Astrocyte of the hippocampus (primary cell): ENCODE data around the gene VPREB3.

ENCODE experiments used
- DNase-seq: peaks from one replicate; pipeline ENCODE4 v3.0.0; 2011; ENCODE audit warnings: low read depth, low spot score

The VPREB3 gene

DNA sequence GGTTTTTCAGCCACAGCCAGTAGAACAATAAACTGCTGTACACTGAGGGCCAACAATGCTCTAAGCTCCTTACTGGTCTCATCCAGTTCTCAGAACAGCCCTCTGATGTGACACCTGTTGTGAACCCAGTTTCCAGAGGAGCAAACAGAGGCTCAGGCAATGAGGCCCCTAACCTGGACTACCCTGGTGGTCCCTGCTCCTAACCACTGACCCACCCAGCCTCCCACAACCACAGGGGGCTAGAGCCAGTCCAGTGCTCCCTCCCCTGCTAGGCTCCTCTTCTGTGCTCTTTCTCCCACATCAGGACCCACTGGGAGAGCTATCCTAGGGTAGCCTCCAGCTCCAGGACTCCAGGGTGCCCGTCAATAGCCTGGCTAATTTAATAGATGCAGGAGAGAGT is 28.5 kb upstream of the VPREB3 start:
- DNase-seq, result no peak

DNA sequence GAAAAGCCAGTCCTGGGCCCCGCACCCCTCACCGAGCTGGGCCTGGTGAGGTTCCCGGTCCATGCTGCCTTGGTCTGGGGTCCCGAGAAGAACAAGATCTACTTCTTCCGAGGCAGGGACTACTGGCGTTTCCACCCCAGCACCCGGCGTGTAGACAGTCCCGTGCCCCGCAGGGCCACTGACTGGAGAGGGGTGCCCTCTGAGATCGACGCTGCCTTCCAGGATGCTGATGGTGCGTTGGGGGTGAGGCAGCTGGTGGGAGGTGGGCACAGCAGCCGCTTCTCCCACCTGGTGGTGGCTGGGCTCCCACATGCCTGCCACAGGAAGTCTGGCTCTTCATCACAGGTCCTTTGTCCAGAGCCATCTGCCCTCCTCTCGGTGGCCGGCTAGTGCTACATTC is 28.0 kb upstream of the VPREB3 start:
- DNase-seq, result no peak

DNA sequence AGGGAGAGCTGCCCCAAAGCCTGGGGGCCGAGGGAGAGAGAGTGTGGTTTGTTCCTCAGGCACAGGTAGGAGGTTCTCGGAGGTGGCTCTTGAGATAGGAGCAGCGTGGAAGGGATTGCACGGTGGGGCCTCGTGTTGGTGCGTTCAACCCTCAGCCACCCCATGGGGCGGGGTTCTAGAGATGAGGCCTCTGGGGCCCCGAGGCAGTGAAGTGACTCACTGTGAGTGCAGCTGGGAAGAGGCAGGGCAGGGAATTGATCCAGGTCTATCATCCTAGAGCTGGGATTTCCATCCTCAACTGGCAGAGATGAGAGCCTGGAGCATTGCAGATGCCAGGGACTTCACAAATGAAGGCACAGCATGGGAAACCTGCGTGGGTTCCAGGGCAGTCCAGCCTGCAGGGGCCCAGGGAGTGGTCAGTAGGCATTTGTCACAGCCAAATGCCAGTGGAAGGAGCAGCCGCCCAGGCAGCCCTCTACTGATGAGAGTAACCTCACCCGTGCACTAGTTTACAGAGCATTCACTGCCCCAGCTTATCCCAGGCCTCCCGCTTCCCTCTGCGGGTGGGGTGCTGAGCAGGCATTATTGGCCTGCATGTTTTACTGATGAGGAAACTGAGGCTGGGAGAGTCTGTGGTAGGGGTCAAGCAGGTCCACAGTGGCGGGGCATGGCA is 27.4 kb upstream of the VPREB3 start:
- DNase-seq, result no peak

DNA sequence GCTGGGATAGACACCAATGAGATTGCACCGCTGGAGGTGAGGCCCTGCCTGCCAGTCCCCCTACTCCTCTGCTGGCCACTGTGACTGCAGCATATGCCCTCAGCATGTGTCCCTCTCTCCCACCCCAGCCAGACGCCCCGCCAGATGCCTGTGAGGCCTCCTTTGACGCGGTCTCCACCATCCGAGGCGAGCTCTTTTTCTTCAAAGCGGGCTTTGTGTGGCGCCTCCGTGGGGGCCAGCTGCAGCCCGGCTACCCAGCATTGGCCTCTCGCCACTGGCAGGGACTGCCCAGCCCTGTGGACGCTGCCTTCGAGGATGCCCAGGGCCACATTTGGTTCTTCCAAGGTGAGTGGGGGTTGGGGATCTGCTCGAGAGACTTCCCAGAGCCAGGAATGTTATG is 26.8 kb upstream of the VPREB3 start:
- DNase-seq, result no peak

DNA sequence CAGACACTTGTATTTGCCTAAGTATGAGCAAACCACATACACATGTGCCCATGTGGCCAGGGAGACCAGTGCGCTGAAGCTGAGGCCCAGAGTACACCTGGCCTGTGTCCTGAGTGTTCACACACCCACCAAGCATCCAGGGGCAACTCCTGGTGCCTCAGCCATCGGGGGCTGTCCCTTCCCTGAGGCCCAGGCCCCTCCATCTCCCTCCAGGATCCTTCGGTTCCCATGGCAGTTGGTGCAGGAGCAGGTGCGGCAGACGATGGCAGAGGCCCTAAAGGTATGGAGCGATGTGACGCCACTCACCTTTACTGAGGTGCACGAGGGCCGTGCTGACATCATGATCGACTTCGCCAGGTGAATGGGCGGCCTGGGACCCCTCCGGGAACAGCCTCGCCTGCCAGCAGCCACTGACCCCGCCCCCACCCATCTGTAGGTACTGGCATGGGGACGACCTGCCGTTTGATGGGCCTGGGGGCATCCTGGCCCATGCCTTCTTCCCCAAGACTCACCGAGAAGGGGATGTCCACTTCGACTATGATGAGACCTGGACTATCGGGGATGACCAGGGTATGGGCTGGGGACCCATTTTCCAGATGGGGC is 26.0 kb upstream of the VPREB3 start:
- no peak for DNase-seq

DNA sequence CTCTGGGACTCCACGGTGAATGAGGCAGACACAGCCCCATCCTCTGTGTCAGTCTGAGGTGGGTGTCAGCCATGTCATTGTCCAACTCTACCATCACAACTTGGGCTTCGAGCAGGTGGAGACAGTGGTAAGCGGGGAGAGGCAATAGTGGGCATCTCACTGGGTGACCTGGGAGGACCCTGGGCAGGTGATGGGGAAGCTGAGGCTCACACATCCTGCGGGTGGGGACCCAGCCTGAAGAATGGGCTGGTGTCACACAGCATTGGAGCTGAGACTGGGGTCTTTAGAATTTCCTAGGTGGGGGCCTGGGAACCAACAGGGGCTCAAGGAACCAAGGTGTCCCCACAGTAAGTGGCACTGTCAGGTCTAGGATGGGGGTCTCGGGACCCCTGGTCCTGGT is 25.5 kb upstream of the VPREB3 start:
- no peak for DNase-seq

DNA sequence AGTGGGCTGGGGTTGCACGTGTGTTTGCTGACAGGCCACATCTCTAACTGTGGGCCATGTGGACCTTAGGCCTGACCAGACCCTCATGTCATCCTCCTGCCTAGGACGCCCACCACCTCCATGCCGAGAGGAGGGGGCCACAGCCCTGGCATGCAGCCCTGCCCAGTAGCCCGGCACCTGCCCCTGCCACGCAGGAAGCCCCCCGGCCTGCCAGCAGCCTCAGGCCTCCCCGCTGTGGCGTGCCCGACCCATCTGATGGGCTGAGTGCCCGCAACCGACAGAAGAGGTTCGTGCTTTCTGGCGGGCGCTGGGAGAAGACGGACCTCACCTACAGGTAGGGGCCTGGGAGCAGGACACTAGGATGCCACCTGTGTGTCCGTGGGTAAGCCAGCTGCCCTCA is 24.9 kb upstream of the VPREB3 start:
- no peak for DNase-seq

DNA sequence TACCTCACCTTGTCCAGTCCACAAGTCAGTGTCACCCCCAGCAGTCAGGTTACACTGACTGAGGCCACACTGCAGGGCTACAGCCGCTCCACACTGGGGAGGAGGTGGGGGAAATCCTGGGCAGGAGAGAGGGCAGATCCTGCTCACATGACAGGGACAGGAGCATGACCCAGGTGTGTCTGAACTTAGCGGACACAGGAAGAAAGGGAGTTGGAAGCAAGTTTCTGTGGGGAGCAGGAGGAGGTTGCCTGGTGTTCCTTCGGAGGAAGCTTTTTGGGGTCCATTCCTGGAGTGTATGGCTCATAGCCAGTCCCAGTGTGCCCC is 24.3 kb upstream of the VPREB3 start:
- DNase-seq, result no peak

DNA sequence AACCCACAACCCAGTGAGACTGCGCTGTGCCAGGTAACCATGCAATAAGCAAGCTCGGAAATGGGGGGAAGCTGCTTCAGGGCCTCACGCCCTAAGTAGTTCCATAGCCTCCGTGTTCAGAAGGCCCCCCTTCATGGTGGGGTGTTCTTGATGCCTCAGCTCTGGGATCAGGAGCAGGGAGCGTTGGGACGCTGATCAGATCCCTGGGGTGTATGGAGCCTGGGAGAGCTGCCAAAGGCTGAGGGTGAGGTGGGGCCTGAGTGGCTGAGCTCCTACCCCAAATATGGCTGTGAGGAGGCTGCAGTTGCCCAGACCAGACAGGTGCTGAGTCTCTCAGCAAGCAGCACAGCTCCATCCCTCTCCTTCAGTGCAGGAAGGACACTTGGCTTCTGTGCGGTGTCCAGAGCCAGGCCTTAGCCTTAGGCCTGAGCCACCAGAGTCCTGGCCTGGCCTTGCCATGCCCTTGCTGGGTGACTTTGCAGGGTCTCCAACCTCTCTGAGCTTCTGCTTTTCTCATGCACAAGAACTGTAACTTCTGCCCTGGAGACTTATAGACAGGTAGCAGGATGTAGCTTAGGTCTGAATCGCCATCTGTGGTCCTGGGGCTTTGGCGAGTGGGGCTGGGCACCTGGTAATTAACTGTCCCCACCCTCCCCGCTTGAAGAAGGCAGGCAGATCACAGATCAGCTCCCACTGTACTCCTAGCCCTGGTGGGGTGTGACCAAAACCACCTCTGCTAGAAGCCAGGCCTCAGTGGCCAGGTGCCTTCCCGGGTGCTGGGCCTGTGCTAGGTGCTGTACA is 23.8 kb upstream of the VPREB3 start:
- DNase-seq, result no peak

DNA sequence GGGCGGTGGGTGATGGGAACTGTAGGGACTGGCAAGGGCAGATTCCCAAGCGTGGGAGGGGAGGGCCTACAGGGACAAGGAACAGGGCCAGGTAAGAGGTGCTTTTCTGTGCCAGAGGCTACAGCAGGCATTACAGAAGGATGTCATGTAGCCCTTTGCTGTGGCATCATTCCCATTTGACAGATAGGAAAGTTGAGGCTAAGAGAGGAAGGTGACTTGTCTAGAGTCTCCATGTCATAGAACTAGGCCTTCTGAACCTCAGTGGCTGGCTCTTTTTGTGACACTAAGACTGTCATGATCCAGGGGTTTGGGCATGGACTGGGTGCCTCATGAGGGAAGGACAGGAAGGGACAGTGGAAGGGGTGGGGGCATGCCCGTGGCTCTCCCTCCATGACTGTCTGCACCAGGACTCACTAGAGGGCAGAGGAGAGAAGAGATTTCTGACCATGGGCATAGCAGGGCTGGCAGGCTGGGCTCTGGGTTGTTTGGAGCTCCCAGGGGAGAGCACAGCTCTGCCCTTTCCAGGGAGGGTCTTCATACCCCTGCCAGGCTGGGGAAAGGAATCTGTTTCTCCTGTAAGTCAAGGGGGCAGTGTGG is 21.7 kb upstream of the VPREB3 start:
- DNase-seq, result no peak

DNA sequence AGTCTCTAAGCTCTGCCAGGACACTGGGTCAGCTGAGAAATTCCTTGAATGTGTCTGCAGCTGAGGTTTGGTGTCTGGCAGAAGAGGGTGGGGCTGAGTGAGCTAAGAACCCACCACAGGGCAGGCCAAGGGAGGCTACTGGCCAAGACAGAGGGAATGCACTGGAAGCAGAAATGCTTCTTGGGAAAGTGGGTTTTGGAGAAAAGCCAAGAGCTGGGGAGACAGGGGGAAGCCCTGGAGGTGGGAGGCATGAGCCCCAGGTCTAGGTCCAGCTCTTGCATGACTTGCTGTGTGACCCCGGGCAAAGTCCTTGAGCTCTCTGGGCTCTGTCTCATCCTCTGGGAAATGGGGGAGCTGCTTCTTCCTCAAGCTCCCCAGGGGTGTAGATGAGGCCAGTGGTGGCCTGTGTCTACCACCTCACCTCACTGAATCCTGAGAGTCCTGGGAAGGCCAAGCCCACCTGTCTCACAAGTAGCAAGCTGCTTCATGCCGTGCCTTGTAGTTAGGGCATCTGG is 20.8 kb upstream of the VPREB3 start:
- DNase-seq, result peak; percentile 87

DNA sequence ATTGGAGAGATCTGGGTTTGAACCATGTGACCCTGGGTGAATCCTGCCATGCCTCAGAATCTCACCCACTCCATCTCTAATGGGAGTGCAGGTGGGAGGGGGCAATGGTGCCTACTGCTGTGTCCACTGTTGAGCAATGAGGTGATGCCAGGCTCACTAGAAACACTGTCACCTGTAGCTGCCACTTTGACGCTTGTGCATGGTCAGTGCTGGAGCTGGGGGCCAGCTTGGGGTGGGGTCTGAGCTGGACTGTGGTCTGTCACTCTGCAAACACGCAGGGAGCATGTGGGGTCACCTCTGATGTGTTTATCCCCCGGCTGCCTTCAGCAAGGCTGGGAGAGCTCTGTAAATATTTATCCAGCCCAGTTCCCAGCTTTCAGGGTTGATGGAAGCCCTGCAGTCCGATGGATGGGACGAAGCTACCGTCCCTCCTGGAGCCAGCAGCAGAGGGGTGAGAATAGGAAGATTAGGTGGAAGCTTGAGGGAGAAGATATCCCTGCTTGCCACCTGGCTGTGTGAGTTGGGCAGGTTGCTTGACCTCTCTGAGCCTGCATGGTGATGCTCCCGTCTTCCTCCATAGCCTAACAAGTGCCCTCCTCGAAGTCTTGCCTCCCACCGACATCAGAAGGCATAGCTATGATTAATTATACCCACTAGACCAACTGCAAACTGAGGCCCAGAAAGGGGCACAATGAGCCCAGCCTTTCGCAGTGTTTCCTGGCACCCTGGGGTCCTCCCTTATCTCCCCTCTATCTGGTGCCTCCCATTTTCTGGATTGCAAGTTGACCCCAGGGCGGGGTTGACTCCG is 20.1 kb upstream of the VPREB3 start:
- DNase-seq, result no peak

DNA sequence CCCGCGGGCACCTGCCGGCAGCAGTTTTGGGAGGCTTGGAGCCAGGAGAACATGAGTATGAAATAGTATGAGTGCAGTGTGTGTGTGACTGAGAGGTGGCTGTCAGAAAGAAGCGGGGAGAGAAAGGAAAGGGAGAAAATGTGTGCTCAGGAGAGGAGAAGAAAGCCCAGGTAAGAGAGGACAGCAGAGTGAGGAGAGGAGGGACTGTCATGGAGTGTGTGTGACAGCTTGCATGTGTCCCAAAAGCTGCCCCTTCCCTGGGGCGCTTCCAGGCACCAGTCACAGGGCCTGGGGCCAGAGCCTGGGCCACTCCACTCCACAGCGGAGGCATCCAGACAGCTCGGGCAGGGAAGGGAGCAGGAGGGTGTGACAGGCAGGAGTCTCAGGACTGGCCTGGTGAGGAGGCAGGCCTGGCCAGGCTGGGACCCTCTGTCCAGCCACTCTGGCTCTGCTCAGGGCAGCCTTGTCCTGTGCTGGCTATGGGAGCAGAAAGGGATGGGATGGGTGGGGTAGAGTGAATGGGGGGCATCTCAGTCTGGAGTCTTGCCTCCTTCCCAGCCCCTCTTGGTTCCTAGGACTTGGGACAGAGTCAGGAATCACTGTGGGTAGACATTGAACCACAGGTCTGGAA is 19.4 kb upstream of the VPREB3 start:
- no peak for DNase-seq

DNA sequence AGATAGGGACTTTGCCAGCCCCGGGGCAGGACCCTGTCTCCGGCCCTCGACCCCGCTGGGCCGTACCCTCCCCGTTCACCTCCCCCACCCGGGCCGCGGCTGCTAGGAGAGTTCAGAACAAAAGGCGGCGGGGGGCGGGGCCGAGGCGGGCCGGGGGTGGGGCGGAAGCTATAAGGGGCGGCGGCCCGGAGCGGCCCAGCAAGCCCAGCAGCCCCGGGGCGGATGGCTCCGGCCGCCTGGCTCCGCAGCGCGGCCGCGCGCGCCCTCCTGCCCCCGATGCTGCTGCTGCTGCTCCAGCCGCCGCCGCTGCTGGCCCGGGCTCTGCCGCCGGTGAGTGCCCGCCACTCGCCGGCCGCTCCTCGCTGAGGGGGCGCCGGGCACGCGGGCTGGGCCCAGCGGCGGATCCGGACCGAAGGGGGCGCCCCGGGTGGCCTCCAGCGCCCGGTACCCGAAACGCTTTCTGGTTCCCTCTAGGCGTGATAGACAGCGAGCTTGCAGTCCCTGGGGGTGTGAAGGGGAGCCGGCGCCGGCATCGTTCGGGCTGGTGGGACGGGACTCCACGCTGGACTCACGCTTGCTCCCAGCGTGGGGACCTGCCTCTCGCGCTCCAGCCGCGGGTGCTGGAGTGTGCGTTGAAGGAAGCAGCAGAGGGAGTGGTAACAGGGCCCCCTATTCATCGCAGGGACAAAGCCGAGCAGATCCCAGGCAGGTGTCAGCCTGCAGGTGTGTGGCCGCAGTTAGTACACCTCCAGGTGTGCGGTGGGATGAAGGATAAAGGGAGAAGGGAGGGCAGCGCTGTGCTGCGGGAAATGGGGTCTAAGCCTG is 18.6 kb upstream of the VPREB3 start, which contains the start of gene MMP11:
Gene MMP11, plus strand, starts transcription at position 201 of the 825 bp plus-strand sequence. Its CDS starts 22 bp downstream, at position 223.
- DNase-seq, result peak; percentile 67

DNA sequence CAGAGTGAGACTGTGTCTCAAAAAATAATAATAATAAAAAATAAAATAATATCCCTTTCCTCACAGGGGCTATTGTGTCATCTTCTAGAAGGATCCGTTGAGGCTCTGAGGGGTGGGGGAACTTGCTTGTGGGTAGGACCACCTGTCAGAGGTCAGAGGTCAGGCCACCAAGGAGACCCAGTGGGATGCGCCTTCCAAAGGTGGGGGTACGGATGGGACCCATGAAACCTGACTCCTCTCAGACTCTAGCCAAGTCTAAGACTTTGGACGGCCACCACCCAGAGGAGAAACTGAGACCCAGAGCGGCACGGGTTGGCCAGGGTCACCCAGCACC is 18.1 kb upstream of the VPREB3 start:
- DNase-seq, result no peak

DNA sequence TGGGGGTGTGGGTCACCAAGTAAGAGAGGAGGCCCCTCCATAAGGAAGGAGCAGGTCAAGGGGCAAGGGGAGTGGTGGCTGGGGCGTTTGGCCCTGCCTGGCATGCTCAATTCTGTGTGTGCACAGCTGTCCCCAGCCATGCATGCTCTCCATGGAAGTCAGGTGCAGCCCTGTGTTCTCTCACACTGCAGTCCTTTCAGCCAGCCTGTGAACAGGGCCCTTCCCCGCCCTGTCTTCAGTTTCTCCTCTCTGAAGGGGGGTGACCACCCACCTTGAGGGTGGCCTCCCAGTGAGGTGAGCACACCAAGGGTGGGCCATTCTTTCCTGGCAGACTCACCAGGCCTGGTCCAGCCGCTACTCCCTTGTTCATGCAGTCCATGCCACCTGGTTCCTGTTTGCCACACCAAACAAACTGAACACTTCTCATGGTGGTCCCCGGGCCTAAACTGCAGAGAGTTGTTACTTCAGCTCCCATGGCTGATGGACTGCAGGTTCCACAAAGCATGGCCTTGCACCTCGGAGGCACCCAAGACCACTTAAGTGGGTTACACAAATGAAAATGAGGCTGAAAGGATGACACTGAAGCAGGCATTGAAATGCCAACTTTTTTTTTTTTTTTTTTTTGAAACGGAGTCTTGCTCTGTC is 15.2 kb upstream of the VPREB3 start:
- DNase-seq, result no peak

DNA sequence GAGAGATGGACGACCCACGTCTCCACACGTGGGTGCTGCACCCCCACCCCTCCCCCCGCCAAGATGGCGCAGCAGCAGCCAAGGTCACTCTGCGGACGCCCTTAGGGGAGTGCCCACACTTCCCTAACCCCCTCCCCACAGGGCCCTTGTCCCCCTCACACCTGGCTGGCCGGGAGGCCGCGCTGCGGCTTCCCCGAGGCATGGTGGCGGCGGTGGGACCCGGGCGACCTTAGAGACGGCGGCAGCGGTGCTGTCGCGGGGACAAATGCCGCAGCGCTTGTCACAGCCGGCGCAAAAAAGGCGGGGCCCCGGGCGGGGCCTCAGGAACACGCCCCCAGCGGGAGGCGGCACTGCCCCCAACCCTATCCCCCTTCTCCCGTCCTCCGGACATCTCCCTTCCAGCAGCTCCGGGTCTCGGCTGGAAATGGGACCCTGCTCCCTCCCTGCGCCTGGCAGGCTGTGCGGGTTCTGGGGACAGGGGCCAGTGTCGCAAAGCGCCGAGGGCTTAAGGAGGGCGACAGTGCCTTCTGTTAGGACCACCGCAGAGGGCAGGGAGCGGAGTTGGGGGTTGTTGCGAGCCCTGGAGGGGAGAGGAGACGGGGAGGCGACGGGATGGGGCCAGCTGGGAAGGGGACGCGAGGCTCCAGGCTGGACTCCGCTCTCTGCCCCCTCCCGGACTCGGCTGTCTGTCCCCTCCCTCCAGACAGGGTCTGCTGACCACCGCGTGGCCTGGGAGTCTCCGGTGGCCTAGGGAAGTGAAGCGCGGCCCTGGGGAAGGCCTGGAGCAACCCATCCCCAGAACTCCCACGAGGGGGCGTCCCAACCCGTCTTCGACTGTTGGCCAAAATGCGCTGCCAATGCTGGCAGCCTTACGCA is 13.7 kb upstream of the VPREB3 start, which contains the start of gene CHCHD10:
Gene CHCHD10, minus strand, starts transcription at position 300 of the 876 bp plus-strand sequence. Its CDS starts 98 bp downstream, at position 202.
- peak; percentile 89 for DNase-seq

DNA sequence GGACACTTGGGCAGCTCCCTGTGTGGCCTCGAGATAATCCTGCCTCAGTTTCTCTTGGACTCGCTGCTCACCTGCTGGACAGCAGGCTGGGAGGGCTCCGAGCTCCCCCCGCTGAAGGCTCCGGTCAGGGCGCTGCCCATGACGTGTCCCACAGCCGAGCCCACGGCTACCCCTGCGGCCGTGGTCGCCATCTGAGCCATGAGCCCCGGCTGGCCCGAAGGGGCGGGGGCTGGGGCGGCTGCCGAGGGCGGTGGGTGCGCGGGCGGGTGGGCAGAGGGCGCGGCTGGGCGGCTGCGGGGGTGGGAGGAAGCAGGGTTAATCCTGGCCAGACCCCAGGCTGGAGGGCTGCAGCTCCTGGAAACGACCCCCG is 13.1 kb upstream of the VPREB3 start:
- DNase-seq, result no peak
